Endothelial cell of umbilical vein (primary cell): ENCODE results near the gene KCNS1. TPM values are rescaled to one million over a fixed set of nuclear protein-coding genes. Genes with fewer than 3 reads are reported as not detected.

Source experiments
- BruUV-seq: library from RNA; stranded (reverse); fragments of 400-500 nt; replicated peaks from 2 replicates; lab custom pipeline; 2021; lab: Mats Ljungman, UMichigan
- CTCF ChIA-PET: fragments of 300-600, 350-600 bp; sonication (Branson Sonifier 250); formaldehyde crosslinking; loops from one replicate; lab custom pipeline; 2021; ENCODE audit warnings: antibody characterized with exemption, inconsistent platforms; lab: Charles Lee
- POLR2A ChIA-PET: fragments of 300-600, 350-600 bp; sonication (Branson Sonifier 250); formaldehyde crosslinking; loops from one replicate; lab custom pipeline; 2021; ENCODE audit warnings: antibody characterized with exemption, inconsistent platforms; lab: Charles Lee
- DNase-seq: peaks from one replicate; pipeline ENCODE4 v3.0.0-alpha.2; 2011; ENCODE audit warnings: low read depth, low spot score
- FAIRE-seq: peaks from 2 replicates; lab custom pipeline; 2011; peaks lifted over from hg19 to GRCh38; lab: Jason Lieb, UNC
- H2AFZ ChIP-seq: 2 replicates; pipeline ENCODE4 v1.6.0; 2012; ENCODE audit warnings: low read depth, low read length, control low read depth, inconsistent platforms
- H3K27ac ChIP-seq: 2 replicates; pipeline ENCODE4 v1.5.1; 2011; ENCODE audit warnings: low read depth, mild to moderate bottlenecking, control low read depth, low read length, moderate library complexity; ENCODE audit not compliant: insufficient read depth
- H3K27me3 ChIP-seq, 2 experiments: 2 replicates each; pipeline versions ENCODE4 v1.6.0 to v1.6.1; 2011; ENCODE audit warnings: low read length in 2 of 2, mixed read lengths in 1 of 2; ENCODE audit not compliant: control insufficient read depth in 2 of 2, insufficient read depth in 2 of 2
- H3K36me3 ChIP-seq, 2 experiments: 2 replicates in 1 of 2; 3 replicates in 1 of 2; pipeline ENCODE4 v1.5.1; 2011; ENCODE audit warnings: low read length in 2 of 2, mild to moderate bottlenecking in 1 of 2, moderate library complexity in 1 of 2; ENCODE audit not compliant: control insufficient read depth in 2 of 2, insufficient read depth in 2 of 2; ENCODE audit errors: extremely low read depth in 1 of 2
- H3K4me1 ChIP-seq: 3 replicates; pipeline ENCODE4 v1.5.1; 2011; ENCODE audit warnings: mild to moderate bottlenecking, low read length; ENCODE audit not compliant: control insufficient read depth, insufficient read depth; ENCODE audit errors: extremely low read depth
- H3K4me2 ChIP-seq: 2 replicates; pipeline ENCODE4 v1.6.1; 2011; ENCODE audit warnings: low read length, control low read depth, mixed read lengths; ENCODE audit not compliant: insufficient read depth
- H3K4me3 ChIP-seq, 3 experiments: fragments of 200-600 bp in 1 of 3; sonication (generic), shearing (Covaris generic) in 1 of 3; replicated peaks in 1 of 3; 2 replicates each; pipeline ENCODE4 v1.5.1; 2011 to 2016; ENCODE audit warnings: control low read depth in 3 of 3, low read length in 3 of 3, mild to moderate bottlenecking in 2 of 3, inconsistent platforms in 1 of 3, low read depth in 1 of 3, moderate library complexity in 1 of 3; ENCODE audit not compliant: insufficient read depth in 1 of 3
- H3K79me2 ChIP-seq: 2 replicates; pipeline ENCODE4 v1.6.0; 2012; ENCODE audit warnings: low read length, inconsistent platforms; ENCODE audit not compliant: control insufficient read depth, insufficient read depth
- H3K9ac ChIP-seq: replicated peaks from 2 replicates; pipeline ENCODE3; 2011; ENCODE audit warnings: low read length, control low read depth; ENCODE audit not compliant: insufficient read depth; ENCODE audit errors: extremely low read depth
- H3K9me1 ChIP-seq: replicated peaks from 3 replicates; pipeline ENCODE4 v1.6.0; 2011; ENCODE audit warnings: mild to moderate bottlenecking, low read length; ENCODE audit not compliant: control insufficient read depth, insufficient read depth; ENCODE audit errors: extremely low read depth
- H3K9me3 ChIP-seq: replicated peaks from 2 replicates; pipeline ENCODE4 v1.5.1; 2012; ENCODE audit warnings: low read length, inconsistent platforms; ENCODE audit not compliant: control insufficient read depth, insufficient read depth
- H4K20me1 ChIP-seq: replicated peaks from 2 replicates; pipeline ENCODE3; 2011; ENCODE audit warnings: mild to moderate bottlenecking, low read length; ENCODE audit not compliant: control insufficient read depth, insufficient read depth; ENCODE audit errors: extremely low read depth
- CTCF ChIP-seq, 2 donors: IDR thresholded peaks; 1 replicate in 1 of 2; 2 replicates in 1 of 2; pipeline ENCODE4 v1.5.1; 2011; ENCODE audit warnings: low read length in 2 of 2, mild to moderate bottlenecking in 2 of 2, moderate library complexity in 2 of 2, control low read depth in 1 of 2, inconsistent platforms in 1 of 2, low read depth in 1 of 2; ENCODE audit not compliant: insufficient read depth in 1 of 2; ENCODE audit errors: extremely low read depth in 1 of 2
- EZH2 ChIP-seq: IDR thresholded peaks from 2 replicates; pipeline ENCODE4 v1.6.1; 2012; ENCODE audit warnings: borderline replicate concordance, low read depth, mild to moderate bottlenecking, moderate library complexity, low read length, inconsistent platforms; ENCODE audit not compliant: severe bottlenecking
- FOS ChIP-seq: IDR thresholded peaks from 2 replicates; pipeline ENCODE4 v1.6.1; 2011; ENCODE audit warnings: mild to moderate bottlenecking, low read length, moderate library complexity, borderline replicate concordance; ENCODE audit not compliant: insufficient read depth
- GATA2 ChIP-seq: IDR thresholded peaks from 2 replicates; pipeline ENCODE4 v1.7.0; 2011; ENCODE audit warnings: low read depth, mild to moderate bottlenecking, moderate library complexity, mixed read lengths, low read length; ENCODE audit not compliant: insufficient read length, insufficient read depth
- JUN ChIP-seq: IDR thresholded peaks from 2 replicates; pipeline ENCODE4 v1.6.1; 2011; ENCODE audit warnings: borderline replicate concordance, low read depth; ENCODE audit not compliant: insufficient read length, insufficient read depth
- MYC ChIP-seq: IDR thresholded peaks from one replicate; pipeline ENCODE4 v1.6.1; 2011; ENCODE audit warnings: mild to moderate bottlenecking, low read depth, low read length
- POLR2A ChIP-seq: IDR thresholded peaks from 2 replicates; pipeline ENCODE4 v1.6.1; 2012; ENCODE audit warnings: low read depth, mild to moderate bottlenecking, control low read depth, low read length
- POLR2AphosphoS5 ChIP-seq: IDR thresholded peaks from 2 replicates; pipeline ENCODE4 v1.6.1; 2012; ENCODE audit warnings: low read depth, mild to moderate bottlenecking, control low read depth, low read length, moderate library complexity; ENCODE audit not compliant: insufficient read depth
- dilution Hi-C: fragments of 300-500 bp; cut with MboI; formaldehyde crosslinking; loops from one replicate; pipeline ENCODE4 v1.15.0; 2019; ENCODE audit warnings: low sequenced_read_pairs; ENCODE audit not compliant: extremely low pct_ligation_motif_present
- intact Hi-C: fragments of 100-400 bp; cut with micrococcal nuclease; formaldehyde crosslinking; loops from one replicate; pipeline ENCODE4 v1.10.0; 2022
- polyA plus RNA-seq, 4 experiments: library from polyadenylated mRNA; depleted of rRNA in 3 of 4; stranded (reverse) in 3 of 4; unstranded in 1 of 4; fragments of >200 nt; gene quantifications; 2 replicates each; pipeline versions ENCODE4 v1.2.1 to v1.2.3, GENCODE V29; 2011 to 2012; ENCODE audit warnings: missing spikeins in 1 of 4
- total RNA-seq: library from RNA; stranded (reverse); gene quantifications from 2 replicates; pipeline ENCODE4 v1.2.3, GENCODE V29; 2021
- TF ChIP-seq, protein P1 (sequence below): IDR thresholded peaks from 2 replicates; pipeline ENCODE4 v1.6.1; 2011; ENCODE audit not compliant: insufficient read depth, insufficient read length

KCNS1 gene
- total and polyA plus RNA-seq, 2 donors (not counting 3 experiments of a cell fraction or from before 2014, with no cell fraction given) = 0.14 to 0.29 TPM

GRCh38 chr20:45059022-45059728 lies 41.8 kb downstream of the KCNS1 start:
- no peaks in the 10 kb centered on the region for H3K9me1 ChIP-seq
- DNase-seq (no peak), FAIRE-seq (no peak)
- peaks cover 0 to 2% of the 10 kb centered on the region in 2 experiments for H3K36me3 ChIP-seq
- H4K20me1 ChIP-seq = no peaks in the 10 kb centered on the region
- no peak overlapping the region for H3K9ac ChIP-seq
- dilution Hi-C loops = no loop called here
- H3K27ac ChIP-seq = no peak overlapping the region
- peaks cover 2% of the 10 kb centered on the region for H3K79me2 ChIP-seq
- H3K9me3 ChIP-seq = no peaks in the 10 kb centered on the region
- ChIA-PET CTCF (interaction anchor here (0.6 to 3.4 kb wide), 8 partner anchors 8 to 235 kb away, joined by 3 to 31 read pairs (median 6); no protein-coding TSS in a partner anchor), POLR2A (no interaction called here)
- intact Hi-C loops = no loop called here
- TF ChIP-seq JUN (no peak), POLR2A (no peak), MYC (no peak), EZH2 (no peak), GATA2 (no peak), CTCF (IDR thresholded peaks at IDR 0.05; ENCODE audit: extremely low read depth in 1 of 2, insufficient read depth in 1 of 2, low read depth in 1 of 2, low read length in 2 of 2) (no peak), POLR2AphosphoS5 (no peak), FOS (no peak)
- TF ChIP-seq, protein P1, sequence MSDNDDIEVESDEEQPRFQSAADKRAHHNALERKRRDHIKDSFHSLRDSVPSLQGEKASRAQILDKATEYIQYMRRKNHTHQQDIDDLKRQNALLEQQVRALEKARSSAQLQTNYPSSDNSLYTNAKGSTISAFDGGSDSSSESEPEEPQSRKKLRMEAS = no peak
- H2AFZ ChIP-seq = no peak overlapping the region
- H3K4me3 ChIP-seq = no peak overlapping the region
- no TSS peak for BruUV-seq
- H3K4me1 ChIP-seq = peaks cover 13% of the 10 kb centered on the region
- no peaks in the 10 kb centered on the region for H3K27me3 ChIP-seq
- H3K4me2 ChIP-seq = no peak overlapping the region
